Stimulated activated CD4-positive, alpha-beta T cell treated with anti-CD3 and anti-CD28 coated beads, Interleukin-4, amount 100 ng/mL, for 1 hour (primary cell): ENCODE data around the gene HEG1.
"Not testable (repeated sequence)": the region's sequence is repeated elsewhere in the genome, so short reads cannot be mapped to it uniquely, and the experiment has no call there.

Experiments
- DNase-seq: peaks from one replicate; pipeline ENCODE4 v3.0.0-alpha.2; 2020

The HEG1 gene

GRCh38 chr3:125055913-125056745 is at the start of gene HEG1:
TSS of gene HEG1 (minus strand) at chr3:125055997. CDS start at chr3:125055890, 107 bp downstream.
- DNase-seq = peak; percentile 78

DNA sequence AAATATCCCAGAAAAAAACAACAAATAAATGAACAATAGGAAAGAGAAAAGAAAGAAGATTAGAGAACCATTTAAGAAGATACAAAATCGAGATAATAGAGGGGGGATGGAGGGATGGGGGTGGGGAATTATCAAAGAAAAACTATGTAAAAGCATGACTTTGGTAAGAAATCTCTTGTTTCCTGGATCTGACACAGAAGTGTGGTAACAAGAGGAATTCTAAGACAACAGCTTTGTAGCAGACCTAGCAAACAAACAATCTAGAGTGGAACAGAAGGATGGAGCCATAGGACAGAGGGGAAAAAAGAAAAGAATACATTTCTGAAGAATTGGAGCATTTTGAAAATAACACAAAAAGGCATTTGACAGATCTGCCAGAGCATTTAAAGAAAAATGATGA is 49.3 kb upstream of the HEG1 start:
- no peak for DNase-seq

DNA sequence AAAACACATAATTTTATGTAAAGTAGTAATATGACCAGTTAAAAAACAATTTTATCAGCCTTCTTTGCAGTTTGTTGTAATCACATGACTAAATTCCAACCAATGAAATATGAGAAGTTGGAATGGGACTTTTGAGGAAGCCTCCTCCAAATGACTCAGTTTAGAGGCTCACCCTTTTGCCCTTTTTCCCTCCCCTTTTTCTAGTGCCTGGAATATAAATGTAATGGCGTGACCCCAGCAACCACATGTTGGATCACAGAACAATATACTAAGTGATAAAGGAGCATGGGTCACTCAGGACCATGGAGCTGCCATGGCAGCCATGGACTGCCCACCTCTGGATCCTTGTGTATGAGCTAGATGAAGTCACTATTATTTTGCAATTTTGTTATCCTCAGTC is 48.8 kb upstream of the HEG1 start:
- no peak for DNase-seq

DNA sequence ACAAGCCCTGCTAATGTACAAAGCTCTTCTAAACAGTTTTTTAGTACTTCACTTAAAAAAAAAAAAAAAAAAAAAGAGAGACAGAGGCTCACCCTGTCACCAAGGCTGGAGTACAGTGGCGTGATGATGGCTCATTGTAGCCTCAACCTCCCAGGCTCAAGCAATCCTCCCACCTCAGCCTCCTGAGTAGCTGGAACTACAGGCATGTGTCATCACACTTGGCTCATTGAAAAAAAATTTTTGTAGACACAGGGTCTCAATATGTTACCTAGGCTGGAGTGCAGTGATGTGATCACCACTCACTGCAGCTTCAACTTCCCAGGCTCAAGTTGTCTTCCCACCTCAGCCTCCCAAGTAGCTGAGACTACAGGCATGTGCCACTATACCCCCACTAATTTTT is 47.6 kb upstream of the HEG1 start:
- DNase-seq = no peak

GRCh38 chr3:125102470-125102869 is 46.7 kb upstream of the HEG1 start:
- no peak for DNase-seq

DNA sequence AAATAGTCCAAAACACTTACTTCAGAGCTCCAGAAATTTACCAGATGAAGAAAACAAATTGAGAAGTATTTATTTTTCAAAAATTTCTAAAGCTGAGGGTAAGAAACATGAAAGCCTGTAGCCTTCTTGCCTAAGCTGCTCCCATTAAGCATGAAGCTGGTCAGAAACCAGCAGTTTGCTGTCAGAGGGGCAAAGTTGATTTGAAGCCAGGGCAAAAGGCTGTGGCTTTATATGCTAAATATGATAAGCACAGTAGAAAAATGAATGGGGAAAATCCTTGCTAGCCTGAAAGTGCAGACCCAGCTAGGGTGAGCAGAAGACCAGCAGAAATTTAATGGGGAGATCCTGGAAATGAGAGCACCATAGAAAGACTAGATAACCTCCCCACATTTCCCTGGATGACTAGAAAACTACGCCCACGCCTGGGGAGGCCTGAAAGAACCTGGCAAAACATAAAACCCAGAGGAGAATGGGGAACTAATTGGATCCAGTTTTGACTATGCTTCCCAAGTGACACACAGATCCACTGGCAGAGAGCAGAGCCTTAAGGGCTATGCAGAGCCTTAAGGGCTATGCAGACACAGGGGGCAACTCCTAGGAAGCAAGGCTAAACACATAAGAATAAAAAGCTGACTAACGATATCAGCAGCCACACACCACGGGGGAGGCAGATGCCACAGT is 43.0 kb upstream of the HEG1 start:
- no peak for DNase-seq

- DNase-seq = no peak
Measured at GRCh38 chr3:125090649-125091048, 34.9 kb upstream of the HEG1 start.

- DNase-seq = no peak
Measured at GRCh38 chr3:125087768-125088391, 32.1 kb upstream of the HEG1 start.

DNA sequence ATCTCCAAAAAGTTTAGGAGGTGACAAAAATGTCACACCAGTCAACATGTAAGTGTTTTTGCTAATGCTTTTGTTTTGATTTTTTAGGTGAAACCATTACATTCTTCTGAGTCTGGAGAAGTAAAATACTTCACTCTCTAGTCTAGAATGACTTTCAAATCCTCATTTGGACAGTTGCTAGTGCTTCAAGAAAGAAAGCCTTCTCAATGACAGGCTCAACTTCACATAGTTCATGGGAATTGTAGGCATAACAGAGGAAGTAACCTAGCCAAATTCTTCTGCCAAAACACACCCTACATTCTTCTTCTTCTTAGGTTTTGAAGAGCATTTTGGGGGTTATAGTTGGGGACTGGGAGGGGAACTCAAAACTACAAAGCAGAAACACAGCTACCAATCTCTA is 29.4 kb upstream of the HEG1 start:
- DNase-seq = no peak

DNA sequence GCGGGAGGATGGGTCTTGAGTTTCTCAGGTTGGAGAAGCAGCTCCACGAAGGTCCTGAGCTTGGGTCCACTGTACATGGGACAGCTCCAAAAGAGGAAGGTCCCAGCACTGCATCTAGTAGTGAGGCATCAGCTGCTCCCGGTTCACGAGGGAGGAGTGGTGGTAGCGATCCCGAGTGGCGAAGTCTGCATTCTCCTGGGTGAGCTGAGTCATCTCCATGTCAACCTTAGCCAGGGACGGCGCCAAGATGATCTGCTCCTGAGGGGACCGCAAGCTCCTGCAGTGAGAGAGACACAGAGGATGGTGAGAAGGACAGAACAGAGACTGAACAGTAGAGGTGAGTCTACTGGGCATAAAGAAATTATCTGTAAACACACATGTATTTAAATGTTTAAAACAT is 28.0 kb upstream of the HEG1 start:
- no peak for DNase-seq

- DNase-seq = not testable (repeated sequence)
Measured at GRCh38 chr3:125082339-125082738, 26.5 kb upstream of the HEG1 start.

- DNase-seq = no peak
Measured at GRCh38 chr3:125080077-125080476, 24.3 kb upstream of the HEG1 start.

GRCh38 chr3:125079675-125080045 is 23.9 kb upstream of the HEG1 start:
- DNase-seq = no peak

GRCh38 chr3:125078951-125079674 is 23.3 kb upstream of the HEG1 start:
- no peak for DNase-seq

DNA sequence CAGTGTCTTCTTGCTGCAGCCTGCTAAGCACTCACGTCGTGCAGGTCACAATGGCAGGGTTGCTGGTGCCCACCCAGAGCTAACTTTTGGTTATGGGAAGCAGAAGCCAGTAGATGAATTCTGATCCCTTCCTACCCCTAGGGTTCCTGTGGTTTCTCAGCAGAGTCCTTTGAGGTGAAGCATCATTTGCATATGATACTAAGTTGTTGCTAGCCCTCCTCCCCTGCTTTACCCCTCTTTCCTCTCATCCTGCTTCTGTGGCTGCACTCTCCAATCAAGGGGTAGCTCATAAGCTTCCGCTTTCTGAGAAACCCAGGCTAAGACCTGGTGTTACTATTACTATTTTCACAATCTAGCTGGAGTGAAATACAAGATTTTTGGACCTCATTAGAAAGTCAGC is 22.1 kb upstream of the HEG1 start:
- DNase-seq = no peak

DNA sequence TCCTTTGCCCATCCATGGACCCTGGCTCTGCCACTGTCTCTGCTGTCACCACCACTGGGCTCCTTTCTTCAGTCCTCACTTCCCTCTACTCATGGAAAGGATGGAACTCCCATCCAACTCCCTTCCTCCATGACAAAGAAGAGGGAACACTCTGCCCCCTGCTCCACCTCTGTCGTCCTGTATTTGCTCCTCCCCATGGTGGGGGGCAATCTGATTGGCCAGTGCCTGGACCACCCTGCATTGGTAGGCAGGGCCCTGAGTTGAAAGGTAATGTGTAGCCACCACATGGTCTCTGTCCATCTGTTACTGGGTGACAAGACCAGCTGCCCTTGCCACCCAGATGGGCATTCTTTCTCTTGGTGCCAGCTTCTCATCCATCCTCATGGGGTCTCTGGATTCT is 20.7 kb upstream of the HEG1 start:
- DNase-seq = no peak

- DNase-seq = no peak
Measured at GRCh38 chr3:125075738-125076137, 19.9 kb upstream of the HEG1 start.

- DNase-seq = no peak
Measured at GRCh38 chr3:125073390-125073905, 17.7 kb upstream of the HEG1 start.

- no peak for DNase-seq
Measured at GRCh38 chr3:125072749-125073389, 17.1 kb upstream of the HEG1 start.

DNA sequence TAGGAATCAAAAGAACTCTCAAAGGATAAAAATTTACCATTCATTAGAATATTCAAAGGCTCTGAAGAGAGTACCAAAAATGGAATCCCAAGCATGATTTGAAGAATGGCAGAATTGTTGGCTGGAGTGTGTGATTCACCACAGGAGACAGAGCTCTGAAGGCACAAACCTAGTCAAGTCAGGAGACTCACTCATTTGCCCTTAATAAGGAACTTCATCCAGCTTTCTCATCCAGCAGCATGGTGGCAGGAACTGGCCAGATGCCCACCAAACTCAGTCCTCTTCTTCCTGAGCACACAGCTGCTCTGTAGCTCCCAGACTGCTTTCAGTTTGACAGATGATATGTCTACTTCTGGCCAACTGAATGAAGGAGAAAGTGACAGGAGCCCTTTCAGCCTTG is 16.5 kb upstream of the HEG1 start:
- DNase-seq = no peak

GRCh38 chr3:125069968-125070745 is 14.4 kb upstream of the HEG1 start:
- no peak for DNase-seq

DNA sequence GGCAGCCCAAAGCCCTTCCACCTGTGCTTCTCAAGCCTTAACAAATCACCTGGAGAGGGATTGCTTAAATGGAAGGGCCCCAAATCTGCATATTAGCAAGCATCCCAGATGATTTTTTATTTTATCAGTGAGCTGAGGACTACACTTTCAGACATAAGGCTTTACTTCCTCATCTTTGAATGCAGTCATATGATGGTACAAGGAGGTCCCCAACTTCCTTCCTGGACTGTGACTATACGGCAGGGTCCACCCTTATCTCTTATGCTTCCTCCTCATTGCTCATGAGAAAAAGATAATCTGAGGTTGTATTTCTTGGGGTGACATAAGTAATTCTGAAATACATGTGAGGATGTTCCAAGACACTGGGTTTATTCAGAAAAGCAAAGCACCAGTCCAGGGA is 13.7 kb upstream of the HEG1 start:
- no peak for DNase-seq
